GM21515 (cell line): ENCODE results near the gene MAGI2.
"Not testable (repeated sequence)": the region's sequence is repeated elsewhere in the genome, so short reads cannot be mapped to it uniquely, and the experiment has no call there.

Experiments
- ATAC-seq: cut with Tn5 transposase; IDR thresholded peaks from one replicate; pipeline ENCODE4 v1.9.1; 2021; ENCODE audit not compliant: unreplicated experiment

The MAGI2 gene

DNA sequence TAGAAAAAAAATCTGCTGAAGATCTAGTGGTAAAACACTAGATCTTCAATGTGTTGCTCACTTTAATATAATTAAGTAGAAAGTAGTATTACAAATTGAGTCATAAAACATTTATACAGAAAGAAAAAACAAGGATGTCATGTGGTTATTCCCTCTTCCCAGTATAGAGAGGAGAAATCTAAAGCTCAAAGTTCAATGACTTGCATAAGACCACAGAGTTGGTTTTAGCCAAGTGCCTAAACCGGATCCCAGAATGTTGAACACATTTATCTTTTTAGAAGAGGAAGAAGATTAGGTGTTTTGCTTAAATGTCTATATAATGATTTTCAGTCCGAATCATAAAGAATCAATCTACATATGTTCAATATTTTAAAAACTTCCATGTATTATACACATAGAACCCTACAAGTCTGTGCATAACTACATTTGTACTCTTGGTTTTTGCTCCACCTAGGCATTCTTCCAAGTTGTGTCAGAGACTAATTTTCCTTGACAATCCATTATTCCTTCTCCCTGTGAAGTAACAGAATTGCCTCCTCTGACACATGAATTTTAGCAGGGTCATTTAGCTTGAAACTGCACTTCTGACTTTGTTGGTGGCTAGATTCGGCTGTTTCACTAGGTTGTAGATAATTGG, 389.2 kb downstream of the MAGI2 start:
- no peak for ATAC-seq

DNA sequence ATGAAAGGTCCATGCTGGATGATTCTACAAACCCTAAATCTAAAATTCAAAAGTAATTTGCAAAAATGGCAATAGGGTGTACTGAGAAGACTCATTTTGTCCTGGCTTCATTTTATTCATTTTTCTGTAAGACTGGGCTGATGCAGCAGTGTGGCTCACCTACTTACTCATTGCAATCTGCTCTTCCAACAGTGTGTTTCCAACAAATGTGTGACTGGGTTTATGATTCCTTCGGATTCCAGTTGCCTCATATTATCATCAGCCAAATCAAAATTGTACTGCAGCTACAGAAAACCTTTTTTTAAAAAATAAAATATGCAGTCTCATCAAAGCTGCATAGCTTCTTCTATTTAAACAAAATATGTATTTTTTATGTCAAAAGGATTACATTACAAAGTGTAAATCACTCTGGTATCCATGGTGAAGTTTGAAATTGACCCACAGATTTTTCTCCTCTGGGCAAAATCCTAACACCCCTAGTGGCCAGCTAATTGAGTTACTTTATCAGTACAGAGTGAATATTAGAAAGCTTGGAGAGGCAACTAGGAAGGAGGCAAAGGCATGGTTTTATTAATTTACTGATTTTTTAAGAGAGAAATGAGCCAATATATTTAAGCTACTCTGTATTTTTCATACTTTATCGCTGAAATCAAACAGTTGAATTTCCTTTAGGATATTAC, 390.3 kb downstream of the MAGI2 start:
- no peak for ATAC-seq

DNA sequence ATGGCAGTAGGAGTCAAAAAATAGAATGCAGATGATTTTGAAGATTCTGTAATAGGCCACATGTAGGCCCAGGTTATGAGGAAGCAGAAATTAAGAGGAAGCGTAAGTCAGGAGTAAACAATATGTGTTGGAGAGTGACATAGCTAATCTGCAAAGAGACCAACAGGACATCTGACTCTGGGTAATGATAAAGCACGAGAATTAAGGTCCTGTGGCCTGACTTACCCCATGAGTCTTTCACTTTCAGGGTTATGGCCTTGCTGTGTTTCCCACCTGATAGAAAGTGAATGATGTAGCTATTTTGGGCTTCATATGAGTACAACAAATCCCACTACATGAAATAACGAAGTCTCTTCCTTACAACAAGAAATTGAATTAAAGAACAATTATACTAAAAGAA, 393.0 kb downstream of the MAGI2 start:
- no peak for ATAC-seq

DNA sequence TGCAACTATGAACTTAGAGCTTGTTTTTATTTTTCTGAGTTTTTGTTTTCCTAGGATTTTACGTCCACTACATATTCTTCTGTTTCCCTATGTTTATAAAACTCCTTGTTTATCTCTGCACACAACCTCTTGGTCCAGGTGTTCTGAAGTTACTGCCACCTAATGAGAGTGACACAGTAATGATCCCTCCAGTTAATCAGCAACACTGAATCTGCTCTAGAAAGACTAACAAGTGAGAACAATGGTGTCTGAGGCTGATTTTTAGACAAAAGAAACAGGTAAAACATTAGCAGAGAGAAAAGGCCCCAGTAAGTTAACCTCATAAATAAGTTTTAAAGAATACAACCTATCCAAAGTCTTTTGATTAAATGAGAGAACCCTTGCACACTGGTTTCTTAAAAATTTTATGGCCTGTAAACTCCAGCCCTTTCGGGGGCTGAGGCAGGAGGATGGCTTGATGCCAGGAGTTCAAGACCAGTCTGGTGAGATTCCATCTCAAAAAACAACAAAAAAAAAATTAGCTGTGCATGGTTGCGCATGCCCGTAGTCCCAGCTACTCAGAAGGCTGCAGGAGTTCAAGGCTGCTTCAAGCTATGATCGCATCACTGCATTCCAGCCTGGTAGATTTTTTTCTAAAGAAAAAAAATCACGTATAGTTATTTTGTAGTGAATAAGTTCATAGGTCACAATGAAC, 397.6 kb downstream of the MAGI2 start:
- no peak for ATAC-seq

DNA sequence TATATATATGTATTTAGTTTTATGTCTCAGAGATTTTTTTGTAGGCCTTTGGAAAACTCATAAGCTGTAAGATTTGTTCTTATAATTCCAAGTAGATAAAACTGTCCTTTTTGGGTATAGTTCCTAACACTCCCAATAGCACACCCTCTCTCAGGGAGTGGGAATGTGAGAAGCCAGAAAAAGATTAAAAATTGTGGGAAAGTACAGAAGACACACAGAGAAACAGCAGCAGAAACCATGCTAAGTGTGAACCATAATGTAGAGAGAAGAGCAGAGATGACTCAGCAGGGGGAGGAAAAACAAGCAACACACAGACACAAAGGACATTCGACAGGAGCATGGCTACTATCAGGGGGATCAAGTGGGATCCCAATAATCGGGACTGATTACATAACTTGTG, 401.6 kb downstream of the MAGI2 start:
- no peak for ATAC-seq

DNA sequence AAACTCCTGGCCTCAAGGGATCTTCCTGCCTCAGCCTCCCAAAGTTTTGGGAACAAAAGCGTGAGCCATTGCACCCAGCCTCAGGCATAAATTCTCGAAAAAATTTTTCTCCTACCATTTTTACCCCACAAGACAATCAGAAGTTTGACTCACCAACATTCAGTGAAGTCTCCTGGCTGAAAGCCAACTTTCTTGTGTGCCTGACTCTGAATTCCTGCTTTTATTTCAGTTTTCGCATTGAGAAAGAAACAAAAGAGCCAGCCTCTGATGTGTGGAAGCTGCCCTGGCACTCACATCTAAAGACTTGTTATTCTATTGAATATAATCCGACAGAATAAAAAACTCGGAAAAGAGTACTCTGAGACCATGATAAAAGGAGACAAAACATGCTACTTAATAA, 402.9 kb downstream of the MAGI2 start:
- ATAC-seq, result no peak

DNA sequence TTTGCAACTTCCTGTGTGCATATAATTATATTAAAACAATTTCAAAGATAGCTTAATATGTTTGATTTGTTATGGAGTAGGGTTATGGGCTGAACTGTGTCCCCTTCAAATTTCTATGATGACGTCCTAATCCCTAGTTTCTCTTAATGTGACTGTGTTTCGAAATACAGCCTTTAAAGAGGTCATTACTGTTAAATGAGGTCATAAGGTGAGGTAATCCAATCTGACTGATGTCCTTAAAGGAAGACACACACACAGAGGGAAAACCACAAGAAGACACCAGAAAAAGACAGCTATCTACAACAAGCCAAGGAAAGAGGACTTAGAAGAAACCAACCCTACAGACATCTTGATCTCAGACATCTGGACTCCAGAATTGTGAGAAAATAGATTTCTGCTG, 407.4 kb downstream of the MAGI2 start:
- no peak for ATAC-seq

DNA sequence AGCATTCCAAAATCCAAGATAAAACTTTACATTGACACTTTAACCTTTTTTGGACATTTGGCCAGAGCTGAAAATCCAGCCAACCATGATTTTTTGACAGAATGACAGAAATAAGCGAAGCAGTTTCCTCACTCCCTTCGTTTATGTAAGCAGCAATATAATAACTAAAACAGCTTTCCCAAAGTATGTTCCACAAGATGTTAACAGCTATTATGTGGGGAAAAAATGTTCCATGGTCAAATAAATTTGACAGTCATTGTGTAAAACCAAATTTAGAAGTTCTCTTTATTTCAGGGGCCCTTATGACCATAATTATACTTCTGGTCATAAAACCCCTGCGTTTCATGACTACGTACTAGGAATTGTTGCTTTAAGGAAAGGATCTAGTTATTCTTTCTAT, 416.5 kb downstream of the MAGI2 start:
- ATAC-seq, result no peak

DNA sequence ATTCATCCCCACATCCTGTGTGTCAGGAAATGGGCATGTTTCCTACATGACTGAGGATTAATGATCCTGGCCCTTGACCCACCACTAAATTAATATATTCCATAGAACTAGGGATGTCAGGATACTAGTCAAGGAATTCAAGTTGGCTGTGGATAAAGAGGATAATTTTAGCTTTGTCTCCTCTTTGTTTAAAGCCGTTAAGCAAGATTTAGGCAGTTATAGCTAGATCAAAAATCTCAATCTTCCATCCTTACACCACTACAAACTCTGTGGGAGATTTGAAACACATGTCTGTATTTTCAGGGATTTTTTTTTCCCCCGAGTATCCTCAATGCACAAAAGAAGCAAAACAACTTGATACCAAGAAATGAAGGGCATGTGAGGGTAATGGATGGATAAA, 417.1 kb downstream of the MAGI2 start:
- ATAC-seq, result no peak

DNA sequence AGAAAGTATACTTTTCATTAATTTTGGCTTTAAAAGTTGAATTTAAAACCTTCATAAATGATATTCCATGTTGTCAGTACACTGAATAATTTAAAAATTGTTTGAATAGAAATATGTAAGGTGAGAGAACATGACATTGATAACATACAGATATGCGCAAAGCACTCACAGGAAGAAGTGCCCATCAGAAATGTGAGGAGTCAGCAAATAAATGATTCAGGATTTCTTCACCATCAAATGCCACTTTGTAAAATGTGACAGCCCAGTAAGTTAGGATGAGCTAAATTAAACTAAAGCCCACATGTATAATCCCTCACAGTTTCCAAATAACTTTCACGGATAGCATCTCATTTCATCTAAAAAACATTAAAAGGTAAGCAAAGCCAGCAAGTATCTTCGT, 417.6 kb downstream of the MAGI2 start:
- ATAC-seq, result no peak

DNA sequence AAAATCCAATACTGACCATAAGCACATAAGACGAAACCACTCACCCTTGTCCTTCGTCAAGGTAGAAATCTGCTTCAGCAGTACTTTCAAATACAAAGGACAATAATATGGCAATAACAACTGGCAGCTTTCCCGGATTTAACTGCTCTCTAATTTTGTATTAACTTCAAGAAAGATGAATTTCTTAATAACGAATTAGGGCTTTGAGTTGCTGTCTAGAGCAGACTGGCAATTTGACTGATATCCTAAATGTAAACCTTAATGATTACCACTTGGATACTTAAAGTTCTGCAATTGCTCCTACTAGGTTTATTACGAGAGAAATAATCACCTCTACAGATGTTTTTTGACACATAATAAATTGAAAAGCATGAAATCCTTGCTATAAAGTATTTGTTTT, 418.7 kb downstream of the MAGI2 start:
- no peak for ATAC-seq

DNA sequence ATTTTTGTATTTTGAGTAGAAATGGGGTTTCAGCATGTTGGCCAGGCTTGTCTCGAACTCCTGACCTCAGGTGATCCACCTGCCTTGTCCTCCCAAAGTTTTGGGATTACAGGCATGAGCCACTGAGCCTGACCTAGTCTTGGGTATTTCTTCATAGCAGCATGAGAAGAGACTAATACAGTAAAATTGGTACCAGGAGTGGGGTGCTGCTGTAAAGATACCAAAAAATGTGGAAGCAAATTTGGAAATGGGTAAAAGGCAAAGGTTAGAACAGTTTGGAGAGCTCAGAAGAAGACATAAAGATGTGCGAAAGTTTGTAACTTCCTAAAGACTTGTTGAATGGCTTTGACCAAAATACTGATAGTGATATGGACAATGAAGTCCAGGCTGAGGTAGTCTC, 433.8 kb downstream of the MAGI2 start:
- not testable (repeated sequence) for ATAC-seq

DNA sequence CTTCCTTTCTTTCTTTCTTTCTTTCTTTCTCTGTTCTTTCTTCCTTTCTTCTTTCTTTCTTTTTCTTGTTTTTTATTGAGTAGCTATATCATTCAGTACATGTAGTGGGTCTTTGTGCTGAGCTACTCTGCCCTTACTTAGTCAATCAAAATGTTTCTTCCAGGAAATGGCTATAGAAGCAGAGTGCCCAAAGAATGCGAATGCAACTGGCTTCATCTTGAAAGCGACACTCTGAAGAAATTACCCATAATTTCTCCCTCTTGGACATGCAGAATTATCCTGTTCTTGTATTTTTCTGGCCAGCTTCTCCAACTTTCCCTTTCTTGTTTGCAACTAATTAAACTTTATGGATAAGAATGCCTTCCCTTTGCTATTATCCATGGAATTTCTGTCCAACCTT, 441.5 kb downstream of the MAGI2 start:
- ATAC-seq, result no peak

DNA sequence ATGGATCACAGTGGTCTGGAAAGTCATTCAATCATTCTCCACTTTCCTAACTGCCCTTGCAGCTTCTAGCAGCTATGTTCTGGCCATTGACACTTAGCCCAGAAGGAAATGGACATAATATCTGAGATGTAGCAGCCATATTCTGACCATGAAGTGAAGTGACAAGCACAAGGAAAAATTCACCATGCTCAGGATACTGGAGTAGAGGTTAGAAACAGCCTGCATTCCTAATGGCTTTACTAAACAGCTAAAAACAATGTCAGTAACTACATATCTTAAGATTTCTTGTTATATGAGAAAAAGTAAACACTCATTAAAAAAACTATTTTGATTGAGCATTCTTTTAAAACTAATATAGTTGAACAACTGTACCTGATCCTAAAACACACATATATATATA, 443.8 kb downstream of the MAGI2 start:
- no peak for ATAC-seq

DNA sequence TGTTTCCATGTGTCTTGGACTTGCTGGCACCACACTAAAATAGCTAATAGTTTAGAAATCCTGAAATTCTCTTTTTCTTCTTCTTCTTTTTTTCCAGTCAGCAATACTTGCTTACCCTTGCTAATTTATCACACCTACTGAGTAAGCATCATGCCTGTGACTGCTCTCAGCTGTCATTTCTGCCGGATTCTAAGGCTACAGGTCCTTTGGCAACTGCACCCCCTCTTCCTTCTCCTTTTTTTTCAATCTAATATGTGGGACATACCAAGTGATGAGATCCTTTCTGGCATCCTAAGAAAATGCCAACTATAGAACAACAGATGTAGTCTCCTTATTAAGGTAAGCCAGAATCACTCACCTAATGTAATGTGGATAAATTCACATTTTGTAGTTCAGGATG, 444.7 kb downstream of the MAGI2 start:
- ATAC-seq, result no peak

DNA sequence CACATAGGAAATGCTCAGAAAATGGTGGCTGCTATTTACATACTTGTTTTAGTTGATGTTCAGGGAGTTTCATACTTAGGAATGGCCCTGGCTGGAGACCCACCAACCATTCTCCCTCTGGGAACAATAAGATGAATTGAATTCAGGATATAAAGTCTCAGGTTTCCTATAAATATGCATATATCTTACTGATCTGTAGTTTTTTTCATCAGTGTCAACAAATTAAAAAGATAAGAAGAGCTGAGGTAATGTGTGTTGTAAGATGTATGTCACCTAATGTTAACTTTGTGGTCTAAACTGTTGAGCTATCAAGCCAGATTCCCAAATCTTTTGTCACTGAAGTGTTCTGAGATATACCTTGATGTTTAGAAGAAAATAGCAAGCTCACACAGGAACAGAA, 457.5 kb downstream of the MAGI2 start:
- no peak for ATAC-seq

DNA sequence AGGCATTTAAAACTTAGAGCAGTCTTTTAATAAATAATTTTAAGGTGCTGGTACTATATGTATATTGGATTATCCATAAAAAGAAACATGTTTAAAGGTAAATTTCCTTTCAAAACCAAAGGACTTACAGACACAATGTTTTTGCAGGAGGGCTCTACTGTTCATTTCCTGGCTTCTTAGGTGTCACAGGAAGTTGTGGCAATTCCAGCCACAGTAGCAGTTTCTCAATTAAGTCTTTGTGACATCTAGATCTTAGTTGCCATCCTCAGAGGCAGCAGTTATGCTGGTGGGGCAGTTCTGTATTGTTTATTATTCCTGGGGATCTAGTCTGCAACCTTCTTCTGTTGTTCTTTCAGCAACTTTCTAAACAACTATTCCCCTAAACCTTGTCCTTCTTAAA, 460.1 kb downstream of the MAGI2 start:
- no peak for ATAC-seq

DNA sequence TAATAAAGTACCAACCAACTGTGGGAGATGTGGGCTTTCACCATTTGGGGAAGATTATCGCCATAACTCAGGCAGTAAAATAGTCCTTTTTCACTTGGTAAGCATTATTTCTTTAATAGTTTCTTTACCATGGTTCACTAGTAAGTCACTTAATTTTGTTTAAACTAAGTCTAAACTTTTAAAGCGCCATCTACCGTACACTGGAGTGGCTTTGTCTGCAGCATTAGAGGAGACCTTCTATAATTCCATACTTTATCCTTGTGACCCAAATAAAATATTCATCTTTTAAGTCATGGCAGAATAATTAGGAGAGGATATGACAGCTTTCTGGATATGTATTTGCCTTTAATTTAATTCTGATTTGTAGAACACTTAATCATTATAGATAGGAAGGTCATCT, 468.0 kb downstream of the MAGI2 start:
- ATAC-seq, result no peak

DNA sequence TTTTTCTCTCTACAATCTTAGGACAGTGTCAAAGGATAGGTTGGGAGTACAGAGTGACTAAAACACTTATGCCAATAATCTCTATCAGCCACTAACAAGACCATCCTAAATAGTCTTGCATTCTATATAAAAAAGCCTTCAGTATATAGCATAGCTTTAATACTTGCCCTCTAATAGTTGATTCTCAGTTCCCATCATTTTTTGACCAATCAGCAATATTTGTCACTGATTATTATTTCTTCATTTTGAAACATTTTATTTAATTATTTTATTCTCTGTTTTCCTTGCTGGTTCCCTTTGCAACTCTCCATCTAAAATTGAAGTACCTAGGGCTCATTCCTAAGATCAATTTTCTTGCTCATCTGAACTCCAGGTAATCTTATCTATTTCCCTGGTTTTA, 470.0 kb downstream of the MAGI2 start:
- ATAC-seq, result no peak

DNA sequence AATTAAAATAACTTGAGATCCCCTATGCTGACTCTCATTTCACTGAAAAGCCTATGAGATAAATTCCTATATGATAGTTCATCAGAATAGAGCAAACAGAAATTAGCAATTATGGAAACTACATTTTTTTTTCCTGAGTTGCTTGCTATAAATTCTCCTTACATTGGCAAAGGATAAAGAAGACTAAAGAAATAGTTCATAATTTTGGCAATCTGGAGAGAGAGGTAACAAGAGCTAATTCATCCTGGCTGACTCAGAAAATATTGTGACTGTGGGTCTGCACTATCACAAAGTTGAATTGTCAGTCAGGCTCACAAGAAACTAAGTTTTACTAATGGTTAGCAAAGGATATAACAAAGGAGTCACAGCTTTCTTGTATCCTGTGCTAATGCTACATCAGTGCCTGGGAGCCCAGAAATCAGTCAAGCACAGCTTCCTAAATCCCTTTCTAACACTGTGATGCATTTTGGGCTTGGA, 483.0 kb downstream of the MAGI2 start:
- ATAC-seq, result no peak

DNA sequence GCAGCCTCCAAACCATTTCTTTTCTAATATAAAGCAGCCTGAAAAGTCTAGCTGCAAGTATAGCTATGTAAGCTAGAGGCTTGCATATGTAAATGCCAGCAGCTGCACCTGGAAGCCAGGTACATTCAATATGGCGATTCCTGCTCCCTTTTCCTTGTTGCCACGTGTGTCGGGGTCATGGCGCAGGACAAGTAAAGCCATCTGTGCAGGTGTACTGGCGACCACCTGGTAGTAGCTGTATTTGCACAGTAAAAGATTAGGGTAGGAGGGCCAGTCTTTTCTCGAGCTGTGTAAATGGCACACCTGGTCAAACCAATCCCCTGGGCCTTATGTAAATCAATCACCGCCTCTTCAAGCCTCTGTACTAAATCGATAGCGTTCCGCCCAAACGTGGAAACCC, 484.5 kb downstream of the MAGI2 start:
- no peak for ATAC-seq

DNA sequence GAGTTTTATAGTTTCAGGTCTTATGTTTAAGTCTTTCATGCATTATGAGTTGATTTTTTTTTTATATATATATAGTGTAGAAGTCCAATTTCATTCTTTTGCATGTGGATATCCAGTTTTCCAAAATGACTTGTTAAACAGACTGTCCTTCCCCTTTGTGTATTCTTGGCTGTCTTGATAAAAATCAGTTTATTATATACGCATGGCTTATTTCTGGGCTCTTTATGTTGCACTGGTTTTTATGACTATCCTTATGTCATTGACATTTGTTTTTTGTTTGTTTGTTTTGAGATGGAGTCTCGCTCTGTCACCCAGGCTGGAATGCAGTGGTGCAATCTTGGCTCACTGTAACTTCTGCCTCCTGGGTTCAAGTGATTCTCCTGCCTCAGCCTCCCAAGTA, 485.9 kb downstream of the MAGI2 start:
- ATAC-seq, result not testable (repeated sequence)
